H9 (cell line): ENCODE measurements around the gene ANP32B. TPM values are rescaled to one million over a fixed set of nuclear protein-coding genes. Genes with fewer than 3 reads are reported as not detected.

Source experiments
- DNase-seq: peaks from one replicate; pipeline ENCODE4 v3.0.0-alpha.2; 2017
- H2AFZ ChIP-seq: one replicate; pipeline ENCODE4 v1.6.1; 2013; ENCODE audit warnings: mild to moderate bottlenecking, low read length, control low read depth, moderate library complexity
- H2AK5ac ChIP-seq: 2 replicates; pipeline ENCODE4 v1.6.1; 2013; ENCODE audit warnings: low read length, control low read depth, mixed read lengths; ENCODE audit not compliant: insufficient read length
- H2BK120ac ChIP-seq: one replicate; pipeline ENCODE4 v1.6.1; 2013; ENCODE audit warnings: low read depth, mild to moderate bottlenecking, low read length, control low read depth, inconsistent platforms; ENCODE audit not compliant: poor library complexity, severe bottlenecking
- H2BK12ac ChIP-seq: 2 replicates; pipeline ENCODE4 v1.6.1; 2013; ENCODE audit warnings: low read length, control low read depth, mixed read lengths, low read depth; ENCODE audit not compliant: insufficient read length
- H2BK15ac ChIP-seq: 2 replicates; pipeline ENCODE4 v1.6.1; 2013; ENCODE audit warnings: low read depth, low read length, control low read depth
- H2BK20ac ChIP-seq: one replicate; pipeline ENCODE4 v1.6.1; 2013; ENCODE audit warnings: low read depth, mild to moderate bottlenecking, low read length, control low read depth, inconsistent platforms; ENCODE audit not compliant: poor library complexity, severe bottlenecking
- H2BK5ac ChIP-seq: 2 replicates; pipeline ENCODE4 v1.6.1; 2013; ENCODE audit warnings: low read length, control low read depth, mixed read lengths; ENCODE audit not compliant: insufficient read length
- H3K14ac ChIP-seq: 2 replicates; pipeline ENCODE4 v1.6.1; 2013; ENCODE audit warnings: low read length, control low read depth; ENCODE audit not compliant: insufficient read depth
- H3K18ac ChIP-seq: 2 replicates; pipeline ENCODE4 v1.6.1; 2013; ENCODE audit warnings: low read depth, mild to moderate bottlenecking, mixed read lengths, low read length, control low read depth; ENCODE audit not compliant: insufficient read length
- H3K23ac ChIP-seq: 2 replicates; pipeline ENCODE4 v1.6.1; 2013; ENCODE audit warnings: low read length, control low read depth, mixed read lengths, low read depth; ENCODE audit not compliant: insufficient read length
- H3K23me2 ChIP-seq: 2 replicates; pipeline ENCODE4 v1.6.1; 2013; ENCODE audit warnings: low read depth, mild to moderate bottlenecking, mixed read lengths, low read length, control low read depth; ENCODE audit not compliant: insufficient read length, poor library complexity, severe bottlenecking
- H3K27ac ChIP-seq: 2 replicates; pipeline ENCODE4 v1.5.1; 2013; ENCODE audit warnings: low read length, control low read depth, mixed read lengths, low read depth; ENCODE audit not compliant: insufficient read length
- H3K27me3 ChIP-seq: 2 replicates; pipeline ENCODE4 v1.6.1; 2013; ENCODE audit warnings: low read length, control low read depth, inconsistent platforms; ENCODE audit not compliant: insufficient read depth
- H3K4ac ChIP-seq: 2 replicates; pipeline ENCODE4 v1.6.1; 2013; ENCODE audit warnings: low read depth, mild to moderate bottlenecking, control low read depth, inconsistent platforms, low read length, moderate library complexity
- H3K4me1 ChIP-seq: 2 replicates; pipeline ENCODE4 v1.6.1; 2013; ENCODE audit warnings: low read length, control low read depth, inconsistent platforms; ENCODE audit not compliant: insufficient read depth
- H3K4me2 ChIP-seq: 2 replicates; pipeline ENCODE4 v1.6.1; 2013; ENCODE audit warnings: low read length, control low read depth, mixed read lengths; ENCODE audit not compliant: insufficient read length, insufficient read depth
- H3K56ac ChIP-seq: 2 replicates; pipeline ENCODE4 v1.6.1; 2013; ENCODE audit warnings: low read depth, mild to moderate bottlenecking, mixed read lengths, low read length, control low read depth; ENCODE audit not compliant: insufficient read length
- H3K79me1 ChIP-seq: 2 replicates; pipeline ENCODE4 v1.6.1; 2013; ENCODE audit warnings: low read depth, mild to moderate bottlenecking, moderate library complexity, low read length, control low read depth, inconsistent platforms; ENCODE audit not compliant: insufficient read depth, poor library complexity, severe bottlenecking
- H3K79me2 ChIP-seq: 2 replicates; pipeline ENCODE4 v1.6.1; 2013; ENCODE audit warnings: low read length, control low read depth, inconsistent platforms; ENCODE audit not compliant: insufficient read depth
- H3K9ac ChIP-seq: 2 replicates; pipeline ENCODE4 v1.6.1; 2013; ENCODE audit warnings: low read length, control low read depth, mixed read lengths; ENCODE audit not compliant: insufficient read length; ENCODE audit errors: extremely low read depth
- H3K9me3 ChIP-seq: one replicate; pipeline ENCODE4 v1.6.1; 2013; ENCODE audit warnings: low read depth, low read length, inconsistent platforms; ENCODE audit not compliant: control insufficient read depth
- H3T11ph ChIP-seq: one replicate; pipeline ENCODE4 v1.6.1; 2013; ENCODE audit warnings: mild to moderate bottlenecking, low read length, control low read depth, inconsistent platforms
- H4K20me1 ChIP-seq: one replicate; pipeline ENCODE4 v1.6.1; 2013; ENCODE audit not compliant: control insufficient read depth, insufficient read length, insufficient read depth
- H4K5ac ChIP-seq: 2 replicates; pipeline ENCODE4 v1.6.1; 2013; ENCODE audit warnings: low read depth, mild to moderate bottlenecking, mixed read lengths, low read length, control low read depth; ENCODE audit not compliant: insufficient read length
- H4K8ac ChIP-seq: replicated peaks from 2 replicates; pipeline ENCODE4 v1.6.1; 2013; ENCODE audit warnings: low read length, control low read depth, mixed read lengths, low read depth; ENCODE audit not compliant: insufficient read length
- H4K91ac ChIP-seq: 2 replicates; pipeline ENCODE4 v1.6.1; 2013; ENCODE audit warnings: low read depth, mild to moderate bottlenecking, moderate library complexity, mixed read lengths, low read length, control low read depth; ENCODE audit not compliant: insufficient read length
- H3K27ac Mint-ChIP-seq, 3 experiments: 2 replicates in 2 of 3; 3 replicates in 1 of 3; pipeline ENCODE4 v1.8.0; 2020 to 2021; ENCODE audit warnings: mixed read lengths in 3 of 3, mild to moderate bottlenecking in 1 of 3, moderate library complexity in 1 of 3
- H3K27me3 Mint-ChIP-seq: 2 replicates; pipeline ENCODE4 v1.8.0; 2021; ENCODE audit warnings: low read depth, mild to moderate bottlenecking, moderate library complexity, mixed read lengths
- H3K36me3 Mint-ChIP-seq, 3 experiments: 2 replicates in 2 of 3; 3 replicates in 1 of 3; pipeline ENCODE4 v1.8.0; 2020 to 2021; ENCODE audit warnings: low read depth in 3 of 3, mixed read lengths in 3 of 3; ENCODE audit not compliant: insufficient read depth in 1 of 3
- H3K4me1 Mint-ChIP-seq, 2 experiments: 2 replicates each; pipeline ENCODE4 v1.8.0; 2020; ENCODE audit warnings: mixed read lengths in 2 of 2
- H3K4me3 Mint-ChIP-seq, 2 experiments: 2 replicates in 1 of 2; 3 replicates in 1 of 2; pipeline ENCODE4 v1.8.0; 2020 to 2021; ENCODE audit warnings: mild to moderate bottlenecking in 2 of 2, mixed read lengths in 2 of 2, moderate library complexity in 1 of 2
- H3K9me3 Mint-ChIP-seq, 2 experiments: 2 replicates in 1 of 2; 3 replicates in 1 of 2; pipeline ENCODE4 v1.8.0; 2020; ENCODE audit warnings: mild to moderate bottlenecking in 2 of 2, mixed read lengths in 2 of 2, moderate library complexity in 1 of 2
- WGBS: extraction: QIAGEN DNeasy Blood & Tissue Kit; methylation state at CpG from one replicate; pipeline ENCODE4 v1.1.7; 2013; ENCODE audit warnings: missing lambda C conversion rate, low lambda C conversion rate, mixed read lengths; ENCODE audit not compliant: insufficient read length; ENCODE audit errors: extremely low coverage; 5-methylcytosine and 5-hydroxymethylcytosine counted together
- total RNA-seq: library from RNA; stranded (reverse); gene quantifications from 2 replicates; pipeline ENCODE4 v1.2.1, GENCODE V29; 2021
- TF ChIP-seq, protein P1 (sequence below): fragments of 200-600 bp; sonication (generic); conservative IDR thresholded peaks from 3 replicates; pipeline ENCODE4 v1.8.0; 2021; ENCODE audit warnings: antibody characterized with exemption, mild to moderate bottlenecking

Gene ANP32B
- total RNA-seq, 1 experiment from 2014 or later = 91.6 TPM

DNA sequence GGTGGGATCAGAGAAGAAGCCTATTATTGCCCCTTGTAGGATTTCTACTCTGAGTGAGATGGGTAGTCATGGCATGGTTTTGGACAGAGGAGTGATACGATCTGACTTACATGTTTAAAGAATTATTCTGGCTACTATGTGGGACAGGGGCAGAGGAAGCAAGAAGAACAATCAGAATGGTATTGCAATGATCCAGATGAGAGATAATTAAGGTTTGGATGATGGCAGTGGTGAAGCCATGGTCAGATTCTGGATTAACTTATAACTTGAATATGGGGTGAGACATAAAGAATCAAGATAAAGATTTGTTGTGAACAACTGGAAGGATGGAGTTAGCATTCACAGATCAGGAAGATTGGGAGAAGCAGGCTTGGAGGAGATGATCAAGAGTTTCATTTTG is 41.8 kb upstream of the ANP32B start:
- no peak overlapping the region for H3K4me3 Mint-ChIP-seq
- H3K79me1 ChIP-seq = no peaks in the 10 kb centered on the region
- H4K91ac ChIP-seq = no peak overlapping the region
- no peaks in the 10 kb centered on the region for H3K9me3 ChIP-seq
- H2BK120ac ChIP-seq = no peak overlapping the region
- H2BK5ac ChIP-seq = no peak overlapping the region
- H3K79me2 ChIP-seq = no peaks in the 10 kb centered on the region
- no peaks in the 10 kb centered on the region for H3K23me2 ChIP-seq
- H3K4me2 ChIP-seq = no peak overlapping the region
- no peak overlapping the region for H2BK20ac ChIP-seq
- no peak overlapping the region for H2BK15ac ChIP-seq
- H4K5ac ChIP-seq = no peak overlapping the region
- H3K4ac ChIP-seq = no peak overlapping the region
- H3K14ac ChIP-seq = no peak overlapping the region
- no peak for DNase-seq
- H3K18ac ChIP-seq = no peak overlapping the region
- H3K23ac ChIP-seq = no peak overlapping the region
- H3T11ph ChIP-seq = no peak overlapping the region
- no peak overlapping the region for H3K9ac ChIP-seq
- no peaks in the 10 kb centered on the region for H4K20me1 ChIP-seq
- H2AFZ ChIP-seq = no peak overlapping the region
- peaks cover 4% of the 10 kb centered on the region; the same call in 1 of the 2 replicates for H3K27me3 ChIP-seq
- H4K8ac ChIP-seq = no peak overlapping the region
- TF ChIP-seq, protein P1, sequence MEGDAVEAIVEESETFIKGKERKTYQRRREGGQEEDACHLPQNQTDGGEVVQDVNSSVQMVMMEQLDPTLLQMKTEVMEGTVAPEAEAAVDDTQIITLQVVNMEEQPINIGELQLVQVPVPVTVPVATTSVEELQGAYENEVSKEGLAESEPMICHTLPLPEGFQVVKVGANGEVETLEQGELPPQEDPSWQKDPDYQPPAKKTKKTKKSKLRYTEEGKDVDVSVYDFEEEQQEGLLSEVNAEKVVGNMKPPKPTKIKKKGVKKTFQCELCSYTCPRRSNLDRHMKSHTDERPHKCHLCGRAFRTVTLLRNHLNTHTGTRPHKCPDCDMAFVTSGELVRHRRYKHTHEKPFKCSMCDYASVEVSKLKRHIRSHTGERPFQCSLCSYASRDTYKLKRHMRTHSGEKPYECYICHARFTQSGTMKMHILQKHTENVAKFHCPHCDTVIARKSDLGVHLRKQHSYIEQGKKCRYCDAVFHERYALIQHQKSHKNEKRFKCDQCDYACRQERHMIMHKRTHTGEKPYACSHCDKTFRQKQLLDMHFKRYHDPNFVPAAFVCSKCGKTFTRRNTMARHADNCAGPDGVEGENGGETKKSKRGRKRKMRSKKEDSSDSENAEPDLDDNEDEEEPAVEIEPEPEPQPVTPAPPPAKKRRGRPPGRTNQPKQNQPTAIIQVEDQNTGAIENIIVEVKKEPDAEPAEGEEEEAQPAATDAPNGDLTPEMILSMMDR = no peak
- H2BK12ac ChIP-seq = no peak overlapping the region
- no peak overlapping the region for H3K27ac Mint-ChIP-seq
- H3K9me3 Mint-ChIP-seq = no peaks in the 10 kb centered on the region
- no peak overlapping the region for H3K56ac ChIP-seq
- H3K27ac ChIP-seq = no peak overlapping the region
- H3K4me1 Mint-ChIP-seq = no peaks in the 10 kb centered on the region
- no peaks in the 10 kb centered on the region for H3K4me1 ChIP-seq
- H3K36me3 Mint-ChIP-seq = no peaks in the 10 kb centered on the region
- peaks cover 17% of the 10 kb centered on the region for H3K27me3 Mint-ChIP-seq
- WGBS = no CpG with 5 or more reads among the region's 1 CpG
- H2AK5ac ChIP-seq = no peak overlapping the region
